HepG2 (cell line): ENCODE measurements around the gene VAC14. TPM values are rescaled to one million over a fixed set of nuclear protein-coding genes. Genes with fewer than 3 reads are reported as not detected.

ENCODE experiments used
- ATF7 ChIP-seq, 2 experiments: fragments of 450-650 bp in 1 of 2; sonication (generic) in 1 of 2; formaldehyde crosslinking in 1 of 2; IDR thresholded peaks; 2 replicates each; pipeline versions ENCODE4 v1.4.0 to v1.6.1; 2016 to 2020; ENCODE audit warnings: antibody characterized with exemption in 1 of 2, mild to moderate bottlenecking in 1 of 2, missing genetic modification reagents in 1 of 2
- CBX2 ChIP-seq, 2 experiments: fragments of 200-600 bp in 1 of 2; sonication (generic); formaldehyde crosslinking in 1 of 2; IDR thresholded peaks; 2 replicates each; pipeline versions ENCODE4 v1.7.0 to v1.8.1; 2018 to 2022; ENCODE audit warnings: low read depth in 2 of 2, low read length in 1 of 2, mild to moderate bottlenecking in 1 of 2, missing genetic modification reagents in 1 of 2
- CBX5 ChIP-seq: sonication (generic); formaldehyde crosslinking; IDR thresholded peaks from 2 replicates; pipeline ENCODE4 v1.4.0; 2020; ENCODE audit warnings: missing genetic modification reagents, borderline replicate concordance
- CEBPG ChIP-seq: IDR thresholded peaks from 2 replicates; pipeline ENCODE4 v1.6.1; 2016
- MEIS1 ChIP-seq: sonication (generic); formaldehyde crosslinking; IDR thresholded peaks from 2 replicates; pipeline ENCODE4 v1.9.0; 2021; ENCODE audit warnings: mild to moderate bottlenecking, missing genetic modification reagents, moderate library complexity, borderline replicate concordance
- NFKB2 ChIP-seq: sonication (generic); formaldehyde crosslinking; IDR thresholded peaks from 2 replicates; pipeline ENCODE4 v1.4.0; 2020; ENCODE audit warnings: missing genetic modification reagents, borderline replicate concordance
- RFX5 ChIP-seq: IDR thresholded peaks from 2 replicates; pipeline ENCODE4 v1.6.1; 2011; ENCODE audit warnings: low read depth, low read length, improper control_type of control experiment
- SIN3B ChIP-seq: fragments of 150-350 bp; IDR thresholded peaks from 2 replicates; pipeline ENCODE4 v1.6.1; 2014; ENCODE audit warnings: low read length
- SNAI1 ChIP-seq: sonication (generic); formaldehyde crosslinking; IDR thresholded peaks from 2 replicates; pipeline ENCODE4 v1.5.0; 2020; ENCODE audit warnings: mild to moderate bottlenecking, missing genetic modification reagents, borderline replicate concordance
- SUZ12 ChIP-seq: fragments of 150-350 bp; IDR thresholded peaks from 2 replicates; pipeline ENCODE4 v1.6.1; 2014; ENCODE audit warnings: low read depth, low read length
- ZNF225 ChIP-seq: sonication (generic); formaldehyde crosslinking; IDR thresholded peaks from 2 replicates; pipeline ENCODE4 v1.4.0; 2020; ENCODE audit warnings: mild to moderate bottlenecking, missing genetic modification reagents
- ZNF232 ChIP-seq: sonication (generic); formaldehyde crosslinking; IDR thresholded peaks from 2 replicates; pipeline ENCODE4 v1.4.0; 2020; ENCODE audit warnings: missing genetic modification reagents, borderline replicate concordance
- ZNF234 ChIP-seq: sonication (generic); formaldehyde crosslinking; conservative IDR thresholded peaks from 2 replicates; pipeline ENCODE4 v1.5.1; 2020; ENCODE audit warnings: mild to moderate bottlenecking, missing genetic modification reagents
- ZNF501 ChIP-seq: sonication (generic); formaldehyde crosslinking; IDR thresholded peaks from 2 replicates; pipeline ENCODE4 v1.5.1; 2020; ENCODE audit warnings: mild to moderate bottlenecking, moderate library complexity, missing genetic modification reagents
- ZNF782 ChIP-seq: sonication (generic); formaldehyde crosslinking; IDR thresholded peaks from 2 replicates; pipeline ENCODE4 v1.4.0; 2020; ENCODE audit warnings: missing genetic modification reagents, mild to moderate bottlenecking, borderline replicate concordance
- ZNF839 ChIP-seq: sonication (generic); formaldehyde crosslinking; IDR thresholded peaks from 2 replicates; pipeline ENCODE4 v1.4.0; 2020; ENCODE audit warnings: missing genetic modification reagents, mild to moderate bottlenecking, borderline replicate concordance
- polyA plus RNA-seq, 8 experiments: library from polyadenylated mRNA; depleted of rRNA in 3 of 8; stranded (reverse) in 7 of 8; unstranded in 1 of 8; fragments of >200 nt; fragmentation: Illumina TruSeq in 4 of 8; extraction: Trizol in 4 of 8; gene quantifications; 2 replicates each; pipeline versions ENCODE4 v1.2.1 to v1.2.3, GENCODE V29; 2011 to 2016; ENCODE audit warnings: low read depth in 4 of 8, missing spikeins in 1 of 8, mixed read lengths in 1 of 8; ENCODE audit not compliant: insufficient read depth in 1 of 8
- total RNA-seq, 5 experiments: library from RNA; depleted of rRNA; stranded (reverse); fragments of >200 nt; fragmentation: Illumina TruSeq; extraction: Trizol; gene quantifications; 2 replicates each; pipeline ENCODE4 v1.2.3, GENCODE V29; 2016; ENCODE audit warnings: low read depth in 1 of 5
- TF ChIP-seq, protein P1 (sequence below): IDR thresholded peaks from 2 replicates; pipeline ENCODE4 v1.6.1; 2016; ENCODE audit warnings: missing compliant biosample characterization, missing genetic modification reagents, borderline replicate concordance
- TF ChIP-seq, protein P2 (sequence below), 2 experiments: fragments of 450-650 bp in 1 of 2; sonication (generic) in 1 of 2; formaldehyde crosslinking in 1 of 2; IDR thresholded peaks; 2 replicates each; pipeline versions ENCODE4 v1.6.1 to v1.8.0; 2016 to 2022; ENCODE audit warnings: antibody characterized with exemption in 1 of 2, mild to moderate bottlenecking in 1 of 2, missing genetic modification reagents in 1 of 2

The VAC14 gene
- total and polyA plus RNA-seq, 2 of the 13 experiments (the other 11 are each of a cell fraction or from before 2014, with no cell fraction given), result 23.5 to 24.6 TPM

DNA sequence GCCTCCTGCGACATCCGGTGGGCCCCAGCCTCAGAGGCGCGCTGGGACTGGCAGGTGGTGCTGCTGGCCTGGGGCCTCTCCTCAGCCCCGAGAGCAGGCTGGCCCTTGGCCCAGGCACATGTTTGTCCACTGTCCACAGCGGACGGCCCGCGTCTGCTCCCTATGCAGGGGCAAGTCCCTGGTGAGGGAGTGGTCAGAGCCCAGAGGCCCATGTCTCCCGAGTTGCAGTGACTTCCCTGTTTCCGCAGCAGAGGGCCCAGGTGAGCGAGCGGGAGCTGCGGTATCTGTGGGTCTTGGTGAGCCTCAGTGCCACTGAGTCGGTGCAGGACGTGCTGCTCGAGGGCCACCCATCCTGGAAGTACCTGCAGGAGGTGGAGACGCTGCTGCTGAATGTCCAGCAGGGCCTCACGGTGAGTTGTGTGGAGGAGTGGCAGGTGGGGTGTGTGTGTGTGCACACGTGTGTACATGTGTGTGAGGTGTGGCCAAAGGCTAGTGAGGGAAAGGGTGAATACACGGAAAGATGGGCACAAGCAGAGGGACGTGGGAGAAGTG, 144.2 kb downstream of the VAC14 start (continued):
- TF ChIP-seq, protein P1, sequence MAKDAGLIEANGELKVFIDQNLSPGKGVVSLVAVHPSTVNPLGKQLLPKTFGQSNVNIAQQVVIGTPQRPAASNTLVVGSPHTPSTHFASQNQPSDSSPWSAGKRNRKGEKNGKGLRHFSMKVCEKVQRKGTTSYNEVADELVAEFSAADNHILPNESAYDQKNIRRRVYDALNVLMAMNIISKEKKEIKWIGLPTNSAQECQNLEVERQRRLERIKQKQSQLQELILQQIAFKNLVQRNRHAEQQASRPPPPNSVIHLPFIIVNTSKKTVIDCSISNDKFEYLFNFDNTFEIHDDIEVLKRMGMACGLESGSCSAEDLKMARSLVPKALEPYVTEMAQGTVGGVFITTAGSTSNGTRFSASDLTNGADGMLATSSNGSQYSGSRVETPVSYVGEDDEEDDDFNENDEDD, result peak; percentile 21; the same call in 1 of the 2 replicates
- TF ChIP-seq SIN3B (no peak), ATF7 (IDR thresholded peaks at IDR 0.05) (no peak), ATF7 (CRISPR knock-in tag; IDR thresholded peaks at IDR 0.05) (no peak), ZNF234 (CRISPR knock-in tag) (no peak), SUZ12 (no peak), ZNF782 (CRISPR knock-in tag) (no peak), ZNF232 (CRISPR knock-in tag) (0 out of 2 replicates have a peak, but pooled peaks have one; percentile 82), ZNF839 (CRISPR knock-in tag) (no peak; the same call in 1 of the 2 replicates), ZNF501 (CRISPR knock-in tag) (peak; percentile 85), ZNF225 (CRISPR knock-in tag) (peak; percentile 71; the same call in 1 of the 2 replicates), MEIS1 (CRISPR knock-in tag) (no peak), SNAI1 (CRISPR knock-in tag) (0 out of 2 replicates have a peak, but pooled peaks have one; percentile 20), CBX2 (IDR thresholded peaks at IDR 0.05; ENCODE audit: low read depth, low read length) (no peak), CBX2 (CRISPR knock-in tag; IDR thresholded peaks at IDR 0.05; ENCODE audit: low read depth) (peak; percentile 93; the same call in 1 of the 2 replicates), RFX5 (no peak), CBX5 (CRISPR knock-in tag) (peak; percentile 81), NFKB2 (CRISPR knock-in tag) (peak; percentile 48; the same call in 1 of the 2 replicates), CEBPG (no peak)
- TF ChIP-seq, protein P2, sequence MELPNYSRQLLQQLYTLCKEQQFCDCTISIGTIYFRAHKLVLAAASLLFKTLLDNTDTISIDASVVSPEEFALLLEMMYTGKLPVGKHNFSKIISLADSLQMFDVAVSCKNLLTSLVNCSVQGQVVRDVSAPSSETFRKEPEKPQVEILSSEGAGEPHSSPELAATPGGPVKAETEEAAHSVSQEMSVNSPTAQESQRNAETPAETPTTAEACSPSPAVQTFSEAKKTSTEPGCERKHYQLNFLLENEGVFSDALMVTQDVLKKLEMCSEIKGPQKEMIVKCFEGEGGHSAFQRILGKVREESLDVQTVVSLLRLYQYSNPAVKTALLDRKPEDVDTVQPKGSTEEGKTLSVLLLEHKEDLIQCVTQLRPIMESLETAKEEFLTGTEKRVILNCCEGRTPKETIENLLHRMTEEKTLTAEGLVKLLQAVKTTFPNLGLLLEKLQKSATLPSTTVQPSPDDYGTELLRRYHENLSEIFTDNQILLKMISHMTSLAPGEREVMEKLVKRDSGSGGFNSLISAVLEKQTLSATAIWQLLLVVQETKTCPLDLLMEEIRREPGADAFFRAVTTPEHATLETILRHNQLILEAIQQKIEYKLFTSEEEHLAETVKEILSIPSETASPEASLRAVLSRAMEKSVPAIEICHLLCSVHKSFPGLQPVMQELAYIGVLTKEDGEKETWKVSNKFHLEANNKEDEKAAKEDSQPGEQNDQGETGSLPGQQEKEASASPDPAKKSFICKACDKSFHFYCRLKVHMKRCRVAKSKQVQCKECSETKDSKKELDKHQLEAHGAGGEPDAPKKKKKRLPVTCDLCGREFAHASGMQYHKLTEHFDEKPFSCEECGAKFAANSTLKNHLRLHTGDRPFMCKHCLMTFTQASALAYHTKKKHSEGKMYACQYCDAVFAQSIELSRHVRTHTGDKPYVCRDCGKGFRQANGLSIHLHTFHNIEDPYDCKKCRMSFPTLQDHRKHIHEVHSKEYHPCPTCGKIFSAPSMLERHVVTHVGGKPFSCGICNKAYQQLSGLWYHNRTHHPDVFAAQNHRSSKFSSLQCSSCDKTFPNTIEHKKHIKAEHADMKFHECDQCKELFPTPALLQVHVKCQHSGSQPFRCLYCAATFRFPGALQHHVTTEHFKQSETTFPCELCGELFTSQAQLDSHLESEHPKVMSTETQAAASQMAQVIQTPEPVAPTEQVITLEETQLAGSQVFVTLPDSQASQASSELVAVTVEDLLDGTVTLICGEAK (IDR thresholded peaks at IDR 0.05), result no peak
- TF ChIP-seq, protein P2 (CRISPR knock-in tag; IDR thresholded peaks at IDR 0.05), result peak; percentile 70; the same call in 1 of the 2 replicates
